ENCODE measurements around the gene WWOX.

WWOX gene

DNA sequence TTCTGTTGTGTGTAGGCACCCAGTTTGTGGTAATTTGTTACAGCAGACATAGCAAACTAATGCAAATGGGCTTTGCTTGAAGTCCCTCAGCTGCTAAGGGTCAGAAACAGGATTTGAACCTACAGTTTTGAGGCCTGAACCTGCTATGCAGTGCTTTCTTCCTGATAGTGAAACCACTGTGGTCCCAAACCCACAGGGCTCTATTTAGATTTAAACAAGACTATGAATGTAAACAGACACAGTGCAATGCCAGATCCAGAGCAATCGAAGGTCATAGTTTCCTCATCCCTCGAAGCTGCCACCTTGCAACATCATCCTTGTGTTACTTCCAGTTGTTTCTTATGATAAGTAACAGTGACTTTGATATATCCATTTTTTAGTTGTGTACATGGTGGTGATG, 630.2 kb downstream of the WWOX start:
- TF ChIP-seq POLR2A (IDR thresholded peaks at IDR 0.05; ENCODE audit: low read length) (no peak), GATA1 (IDR thresholded peaks at IDR 0.05; ENCODE audit: low read depth, low read length) (no peak)
- DNase-seq, result no peak

GRCh38 chr16:78731785-78732184, 632.3 kb downstream of the WWOX start:
- TF ChIP-seq POLR2A (IDR thresholded peaks at IDR 0.05; ENCODE audit: low read length), result no peak
- no peak for TF ChIP-seq GATA1 (IDR thresholded peaks at IDR 0.05; ENCODE audit: low read depth, low read length)
- DNase-seq, result no peak

DNA sequence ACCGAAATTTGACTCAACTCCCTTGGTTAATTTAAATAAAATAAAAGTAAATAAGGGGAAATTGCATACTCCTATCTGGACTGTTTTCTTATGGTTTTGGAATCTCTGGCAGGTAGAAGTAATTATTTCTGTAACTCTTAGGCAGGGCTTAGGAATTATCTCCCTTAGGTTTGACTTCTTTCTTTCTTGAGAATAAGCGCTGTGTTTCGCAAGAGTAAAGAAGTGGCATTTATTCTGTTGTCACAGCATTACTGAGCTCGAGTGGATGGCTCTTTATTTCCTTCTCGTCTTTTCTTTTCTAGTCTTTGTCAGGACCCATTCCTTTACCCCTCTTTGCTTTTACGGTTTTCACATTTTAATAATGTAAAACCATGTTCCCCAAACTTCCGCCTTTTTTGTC, 633.2 kb downstream of the WWOX start:
- no peak for TF ChIP-seq GATA1 (IDR thresholded peaks at IDR 0.05; ENCODE audit: low read depth, low read length)
- no peak for TF ChIP-seq POLR2A (IDR thresholded peaks at IDR 0.05; ENCODE audit: low read length)
- DNase-seq, result no peak

GRCh38 chr16:78735337-78735736, 635.9 kb downstream of the WWOX start:
- DNase-seq, result no peak
- TF ChIP-seq GATA1 (IDR thresholded peaks at IDR 0.05; ENCODE audit: low read depth, low read length) (no peak), POLR2A (IDR thresholded peaks at IDR 0.05; ENCODE audit: low read length) (no peak)

DNA sequence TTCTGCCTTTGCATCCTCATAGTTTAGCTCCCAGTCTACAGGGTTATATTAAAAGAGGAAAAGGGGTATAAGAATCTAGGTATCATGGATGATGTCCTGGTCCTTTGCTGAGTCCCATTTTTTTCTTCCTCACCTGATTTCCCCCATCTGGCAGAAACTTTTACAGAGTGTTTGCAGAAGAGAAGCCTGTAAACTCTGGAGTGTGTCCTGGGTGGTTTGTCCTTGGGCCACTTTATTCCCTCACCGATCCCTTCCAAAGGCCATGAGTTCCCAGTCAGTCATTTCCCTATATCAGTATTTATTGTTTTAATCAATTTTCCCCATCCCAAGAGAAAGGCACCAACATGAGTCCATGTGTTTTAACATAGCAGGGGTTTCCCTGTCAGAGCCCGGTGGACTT, 638.2 kb downstream of the WWOX start:
- DNase-seq, result no peak
- no peak for TF ChIP-seq POLR2A (IDR thresholded peaks at IDR 0.05; ENCODE audit: low read length)
- TF ChIP-seq GATA1 (IDR thresholded peaks at IDR 0.05; ENCODE audit: low read depth, low read length), result no peak

GRCh38 chr16:78738557-78738956, 639.1 kb downstream of the WWOX start:
- no peak for DNase-seq
- no peak for TF ChIP-seq POLR2A (IDR thresholded peaks at IDR 0.05; ENCODE audit: low read length)

DNA sequence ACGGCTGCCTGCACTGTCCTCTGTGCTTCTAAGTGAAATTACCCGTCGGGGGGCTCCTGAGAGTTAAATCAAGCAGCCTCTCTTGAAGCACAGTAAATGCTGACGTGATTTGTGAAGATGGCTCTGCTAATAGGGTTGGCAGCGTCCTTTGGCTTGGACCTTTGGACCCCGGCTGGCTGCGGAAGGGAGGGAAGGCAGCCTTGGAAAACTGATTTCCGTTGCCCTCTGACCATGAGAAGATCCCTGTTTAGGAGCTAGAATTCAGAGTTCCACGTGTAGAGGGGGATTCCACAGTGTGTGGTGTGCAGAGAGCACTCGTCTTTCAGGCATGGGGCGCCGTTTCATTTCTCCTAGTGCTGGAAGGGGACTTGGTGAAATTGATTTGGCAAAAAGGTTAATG, 640.8 kb downstream of the WWOX start:
- DNase-seq, result no peak
- TF ChIP-seq GATA1 (IDR thresholded peaks at IDR 0.05; ENCODE audit: low read depth, low read length) (no peak), POLR2A (IDR thresholded peaks at IDR 0.05; ENCODE audit: low read length) (no peak)

- DNase-seq, result peak; percentile 41 to 80
- TF ChIP-seq POLR2A (IDR thresholded peaks at IDR 0.05; ENCODE audit: low read length) (no peak), GATA1 (IDR thresholded peaks at IDR 0.05; ENCODE audit: low read depth, low read length) (no peak)
Measured at GRCh38 chr16:78742501-78743283, 643.2 kb downstream of the WWOX start.

DNA sequence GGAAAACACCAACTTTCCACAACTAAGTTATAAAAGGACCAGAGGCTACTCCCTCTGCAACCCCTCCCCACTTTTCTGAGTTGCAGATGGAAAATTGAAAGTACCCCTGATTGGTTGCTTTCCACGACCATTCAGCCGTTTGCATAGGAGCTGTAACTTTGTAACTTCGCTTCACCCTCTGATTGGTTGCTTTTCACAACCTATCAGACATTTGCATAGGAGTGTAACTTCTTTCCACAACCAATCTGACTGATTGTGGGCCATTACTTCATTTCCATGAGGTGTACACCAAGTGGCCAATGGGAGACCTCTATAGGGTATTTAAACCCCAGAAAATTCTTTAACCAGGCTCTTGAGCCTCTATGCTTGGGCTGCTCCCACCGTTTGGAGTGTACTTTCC, 644.1 kb downstream of the WWOX start:
- TF ChIP-seq GATA1 (IDR thresholded peaks at IDR 0.05; ENCODE audit: low read depth, low read length), result no peak
- DNase-seq, result peak in 1 of 2 experiments; percentile 6

DNA sequence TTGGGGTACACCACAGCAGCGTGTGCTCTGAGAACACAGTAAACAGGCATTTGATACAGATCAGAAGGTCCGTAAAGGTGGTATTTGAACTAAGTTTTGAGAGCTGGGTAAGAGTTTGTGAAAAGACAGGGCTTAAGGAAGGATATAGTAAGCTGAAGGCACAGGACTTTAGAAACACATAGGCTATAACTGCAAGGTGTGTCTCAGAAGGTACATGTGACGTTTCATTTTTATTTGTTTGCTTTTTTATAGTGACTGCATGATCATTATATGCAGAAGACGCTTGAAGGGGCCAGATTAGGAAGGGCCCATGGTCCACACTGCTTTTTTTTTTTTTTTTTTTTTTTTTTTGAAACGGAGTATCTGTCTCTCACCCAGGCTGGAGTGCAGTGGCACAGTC, 644.6 kb downstream of the WWOX start:
- TF ChIP-seq GATA1 (IDR thresholded peaks at IDR 0.05; ENCODE audit: low read depth, low read length) (no peak), POLR2A (IDR thresholded peaks at IDR 0.05; ENCODE audit: low read length) (no peak)
- no peak for DNase-seq

DNA sequence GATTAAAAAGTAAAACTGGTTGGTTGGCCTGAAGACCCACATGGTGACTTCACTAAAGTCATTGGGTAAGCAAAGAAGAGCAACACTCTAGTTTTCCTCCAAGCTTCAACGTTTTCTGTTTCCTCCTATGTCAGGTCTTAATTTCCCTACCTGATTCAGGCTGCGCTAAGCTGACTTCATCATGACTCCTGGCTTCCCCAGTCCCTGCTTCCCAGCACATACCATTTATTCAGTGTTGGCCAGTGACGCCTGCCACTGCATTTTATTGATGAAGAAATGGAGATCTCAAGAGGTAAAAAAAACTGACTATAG, 645.3 kb downstream of the WWOX start:
- no peak for TF ChIP-seq GATA1 (IDR thresholded peaks at IDR 0.05; ENCODE audit: low read depth, low read length)
- no peak for TF ChIP-seq POLR2A (IDR thresholded peaks at IDR 0.05; ENCODE audit: low read length)
- no peak for DNase-seq

GRCh38 chr16:78745108-78746019, 645.9 kb downstream of the WWOX start:
- DNase-seq, result no peak
- TF ChIP-seq GATA1 (IDR thresholded peaks at IDR 0.05; ENCODE audit: low read depth, low read length), result no peak
- TF ChIP-seq POLR2A (IDR thresholded peaks at IDR 0.05; ENCODE audit: low read length), result no peak

DNA sequence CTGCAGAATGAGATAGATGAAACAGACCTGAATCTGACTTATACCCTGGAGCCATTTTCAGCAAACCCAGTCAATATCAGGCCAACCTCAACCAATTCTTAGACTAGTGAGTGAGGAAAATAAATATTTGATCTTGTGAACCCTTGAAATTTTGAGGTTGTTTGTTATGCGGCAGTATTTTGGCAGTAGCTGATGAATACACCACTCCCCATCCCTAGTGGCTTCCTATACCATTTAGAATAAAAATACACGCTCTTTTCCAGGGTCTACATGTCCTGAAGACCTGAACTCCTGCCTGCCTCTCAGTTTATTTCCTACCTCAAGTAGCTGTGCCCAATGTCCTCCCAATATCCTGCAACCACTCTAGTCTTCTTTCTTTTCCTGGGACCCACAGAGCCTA, 647.3 kb downstream of the WWOX start:
- TF ChIP-seq POLR2A (IDR thresholded peaks at IDR 0.05; ENCODE audit: low read length), result no peak
- no peak for TF ChIP-seq GATA1 (IDR thresholded peaks at IDR 0.05; ENCODE audit: low read depth, low read length)
- no peak for DNase-seq

DNA sequence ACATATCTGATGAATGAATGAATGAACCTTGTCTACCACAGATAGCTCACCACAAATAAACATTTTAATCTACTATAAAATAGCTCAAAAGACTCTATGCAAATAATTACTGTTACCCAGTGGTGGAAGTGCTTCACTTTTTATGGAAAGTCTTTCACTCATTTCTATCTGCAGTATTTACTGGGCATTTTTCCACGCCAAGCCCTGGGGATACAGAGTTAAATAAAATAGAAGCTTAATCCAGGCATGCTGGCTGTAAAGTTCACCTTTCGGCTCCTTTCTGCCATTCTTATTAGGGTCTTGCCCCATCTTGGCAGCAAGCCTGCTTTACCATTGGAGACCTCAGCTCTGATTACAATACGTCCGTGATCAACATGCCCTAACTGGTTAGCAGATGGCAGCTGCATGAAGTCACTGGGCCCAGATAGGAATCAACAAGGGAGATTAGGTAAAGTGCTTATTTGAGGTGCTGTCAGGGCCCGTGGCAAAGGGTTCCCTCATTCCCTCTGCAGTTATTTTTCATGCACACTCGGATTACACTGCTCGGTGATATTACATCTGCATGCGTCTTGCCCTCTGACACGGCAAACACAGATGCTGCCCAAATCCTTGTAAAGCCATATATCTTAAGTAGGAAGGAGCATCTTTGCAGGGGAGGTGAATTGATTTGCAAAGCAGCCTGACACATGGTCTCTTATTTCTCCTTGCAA, 648.9 kb downstream of the WWOX start:
- no peak for DNase-seq
- TF ChIP-seq POLR2A (IDR thresholded peaks at IDR 0.05; ENCODE audit: low read length) (no peak), GATA1 (IDR thresholded peaks at IDR 0.05; ENCODE audit: low read depth, low read length) (no peak)
